ENCODE results near the gene EFHD1.

Gene EFHD1

DNA sequence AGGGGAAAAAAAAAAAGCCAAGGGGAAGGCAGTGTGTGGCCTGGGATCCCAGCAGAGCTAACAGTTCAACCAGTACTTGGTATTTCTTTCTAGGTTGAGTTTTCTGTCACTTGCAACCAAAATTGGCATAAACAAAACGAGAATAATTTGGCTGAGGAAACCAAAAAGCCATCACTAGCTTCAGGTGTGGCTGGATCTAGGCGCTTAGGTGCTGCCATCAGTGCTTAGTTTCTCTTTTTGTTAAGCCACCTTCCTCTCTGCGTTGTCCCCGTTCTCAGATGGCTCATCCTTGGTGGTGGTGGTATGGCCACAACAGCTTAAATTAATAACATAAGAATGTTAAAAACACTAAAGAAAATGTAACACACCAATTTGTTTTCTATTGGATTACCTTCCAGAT, 2.4 kb downstream of the EFHD1 start:
- TF ChIP-seq, protein P1, sequence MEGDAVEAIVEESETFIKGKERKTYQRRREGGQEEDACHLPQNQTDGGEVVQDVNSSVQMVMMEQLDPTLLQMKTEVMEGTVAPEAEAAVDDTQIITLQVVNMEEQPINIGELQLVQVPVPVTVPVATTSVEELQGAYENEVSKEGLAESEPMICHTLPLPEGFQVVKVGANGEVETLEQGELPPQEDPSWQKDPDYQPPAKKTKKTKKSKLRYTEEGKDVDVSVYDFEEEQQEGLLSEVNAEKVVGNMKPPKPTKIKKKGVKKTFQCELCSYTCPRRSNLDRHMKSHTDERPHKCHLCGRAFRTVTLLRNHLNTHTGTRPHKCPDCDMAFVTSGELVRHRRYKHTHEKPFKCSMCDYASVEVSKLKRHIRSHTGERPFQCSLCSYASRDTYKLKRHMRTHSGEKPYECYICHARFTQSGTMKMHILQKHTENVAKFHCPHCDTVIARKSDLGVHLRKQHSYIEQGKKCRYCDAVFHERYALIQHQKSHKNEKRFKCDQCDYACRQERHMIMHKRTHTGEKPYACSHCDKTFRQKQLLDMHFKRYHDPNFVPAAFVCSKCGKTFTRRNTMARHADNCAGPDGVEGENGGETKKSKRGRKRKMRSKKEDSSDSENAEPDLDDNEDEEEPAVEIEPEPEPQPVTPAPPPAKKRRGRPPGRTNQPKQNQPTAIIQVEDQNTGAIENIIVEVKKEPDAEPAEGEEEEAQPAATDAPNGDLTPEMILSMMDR (IDR thresholded peaks at IDR 0.05; ENCODE audit: control insufficient read depth, insufficient read depth, low read depth, low read length, missing control alignments) = no peak
- DNase-seq (ENCODE audit: low read depth) = no peak
- no peak overlapping the region for H3K4me3 ChIP-seq (ENCODE audit: control insufficient read depth, low read depth, low read length)

DNA sequence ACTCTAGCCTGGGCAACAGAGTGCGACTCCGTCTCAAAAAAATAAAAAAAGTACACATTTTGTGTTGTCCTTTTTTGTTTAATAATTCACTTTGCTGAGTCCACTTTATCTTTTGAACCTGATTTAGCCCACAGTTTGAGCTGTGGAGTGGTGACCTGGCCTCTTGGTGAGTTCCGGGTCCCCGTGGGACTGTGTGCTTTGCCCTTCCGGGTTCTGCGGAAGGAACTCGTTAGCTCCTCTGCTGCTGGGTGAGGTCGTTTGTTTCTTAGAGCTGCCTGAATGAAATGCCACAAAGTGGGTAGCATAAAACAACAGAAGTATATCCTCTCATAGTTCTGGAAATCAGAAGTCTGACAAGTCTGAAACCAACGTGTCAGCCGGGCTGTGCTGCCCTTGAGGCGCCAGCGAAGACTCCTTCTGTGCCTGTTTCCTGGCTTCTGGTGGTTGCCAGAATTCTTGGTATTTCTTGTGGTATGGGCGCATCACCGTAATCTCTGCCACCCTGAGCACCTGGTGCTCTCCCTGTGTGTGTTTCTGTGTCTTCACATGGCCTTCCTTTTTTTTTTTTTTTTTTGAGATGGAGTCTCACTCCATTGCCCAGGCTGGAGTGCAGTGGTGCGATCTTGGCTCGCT, 3.5 kb downstream of the EFHD1 start:
- DNase-seq (ENCODE audit: low read depth) = no peak
- no peak overlapping the region for H3K4me3 ChIP-seq (ENCODE audit: control insufficient read depth, low read depth, low read length)
- TF ChIP-seq, protein P1 (IDR thresholded peaks at IDR 0.05; ENCODE audit: control insufficient read depth, insufficient read depth, low read depth, low read length, missing control alignments) = no peak

DNA sequence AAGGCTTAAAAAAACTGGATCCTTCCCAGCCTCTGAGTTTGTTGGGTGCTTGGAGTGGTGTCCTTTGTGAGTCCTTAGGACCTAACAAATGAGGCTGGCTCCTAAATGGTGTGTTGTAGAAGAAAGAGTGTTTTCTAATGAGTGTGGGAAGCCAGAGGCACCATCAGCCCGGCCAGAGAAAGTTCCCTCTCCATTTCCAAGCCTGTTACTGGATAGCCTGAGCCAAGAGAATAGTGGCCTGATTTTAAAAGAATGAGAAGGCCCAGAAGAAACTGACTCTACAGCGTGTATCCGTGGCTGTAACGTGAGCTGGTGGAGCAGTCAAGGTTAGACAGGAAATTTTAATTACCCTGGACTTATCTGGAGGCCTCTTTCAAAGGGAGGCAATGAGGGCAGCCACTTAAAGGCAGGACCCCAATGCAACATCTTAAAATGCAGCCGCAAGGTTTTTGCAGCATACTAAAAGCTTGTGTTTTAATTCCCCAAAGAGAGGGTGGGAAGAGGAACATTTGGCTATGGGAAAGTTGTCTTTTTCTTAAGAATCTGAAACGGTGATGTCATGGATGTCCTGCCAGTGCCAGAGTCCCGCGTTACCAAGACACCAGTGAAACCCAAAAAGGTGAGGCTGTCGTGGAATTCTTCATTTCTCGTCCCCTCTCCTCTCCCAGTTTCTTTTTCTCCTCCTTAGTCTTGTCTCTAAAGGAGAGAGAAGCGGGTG, 4.6 kb downstream of the EFHD1 start:
- no peak overlapping the region for H3K4me3 ChIP-seq (ENCODE audit: control insufficient read depth, low read depth, low read length)
- DNase-seq (ENCODE audit: low read depth) = no peak
- TF ChIP-seq, protein P1 (IDR thresholded peaks at IDR 0.05; ENCODE audit: control insufficient read depth, insufficient read depth, low read depth, low read length, missing control alignments) = no peak

DNA sequence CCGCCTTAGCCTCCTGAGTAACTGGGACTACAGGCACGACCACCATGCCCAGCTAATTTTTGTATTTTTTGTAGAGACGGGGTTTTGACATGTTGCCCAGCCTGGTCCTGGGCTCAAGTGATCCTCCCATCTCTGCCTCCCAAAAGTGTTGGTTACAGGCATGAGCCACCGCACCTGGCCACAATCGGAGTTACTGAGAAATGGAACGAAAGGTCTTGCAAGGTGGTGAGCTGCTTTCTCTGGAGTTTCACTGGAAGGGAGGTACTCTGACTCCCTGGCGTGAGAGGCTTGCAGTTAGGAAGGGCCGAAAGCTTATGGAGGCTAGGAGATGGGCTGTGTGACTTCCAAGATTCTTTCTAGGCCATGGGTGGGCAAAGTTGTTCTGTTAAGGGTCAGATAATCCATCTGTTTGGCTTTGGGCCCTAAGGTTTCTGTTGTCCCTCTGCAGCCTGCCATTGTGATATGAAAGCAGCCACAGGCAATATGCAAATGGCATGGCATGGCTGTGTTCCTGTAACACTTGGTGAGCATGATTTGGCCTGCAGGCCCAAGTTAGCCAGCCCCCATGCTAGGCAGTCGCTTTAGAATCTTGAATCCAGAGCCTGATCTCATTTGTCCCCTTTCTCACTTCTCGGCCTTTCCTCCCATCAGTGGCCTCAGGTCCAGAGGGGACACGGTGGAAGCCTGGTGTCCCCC, 7.9 kb downstream of the EFHD1 start:
- no peak for DNase-seq (ENCODE audit: low read depth)
- TF ChIP-seq, protein P1 (IDR thresholded peaks at IDR 0.05; ENCODE audit: control insufficient read depth, insufficient read depth, low read depth, low read length, missing control alignments) = no peak

GRCh38 chr2:232643147-232643425, 9.7 kb downstream of the EFHD1 start:
- TF ChIP-seq, protein P1 (IDR thresholded peaks at IDR 0.05; ENCODE audit: control insufficient read depth, insufficient read depth, low read depth, low read length, missing control alignments) = no peak
- no peak for DNase-seq (ENCODE audit: low read depth)
- no peak overlapping the region for H3K4me3 ChIP-seq (ENCODE audit: control insufficient read depth, low read depth, low read length)

More for the DNA sequence above, 7.9 kb downstream of the EFHD1 start:
- no peak overlapping the region for H3K4me3 ChIP-seq (ENCODE audit: control insufficient read depth, low read depth, low read length)

DNA sequence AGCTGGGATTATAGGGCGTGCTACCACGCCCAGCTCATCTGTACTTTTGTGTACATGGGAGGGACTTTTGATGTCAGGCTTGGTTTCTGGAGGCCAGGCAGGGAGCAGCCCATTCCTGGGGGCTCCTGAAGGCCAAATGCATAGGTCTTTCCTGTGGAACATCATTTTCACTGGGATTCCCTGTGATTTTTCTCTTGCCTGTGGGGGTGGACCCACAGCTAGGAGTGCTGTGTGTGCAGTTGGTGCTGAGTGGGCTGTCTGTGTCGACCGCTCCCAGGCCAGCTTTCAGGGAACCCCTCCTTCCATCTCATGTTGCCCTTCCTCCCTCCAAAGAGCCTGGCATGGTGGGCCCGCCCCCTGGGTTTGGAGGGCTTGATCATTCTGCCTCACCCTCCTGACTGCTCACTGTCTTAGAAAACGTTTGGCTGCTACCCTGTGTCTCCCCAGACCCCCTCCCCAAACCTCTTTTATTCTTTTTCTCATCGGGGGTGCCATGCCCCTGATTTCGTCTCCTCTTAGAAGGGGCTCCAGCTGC, 10.5 kb downstream of the EFHD1 start:
- TF ChIP-seq, protein P1 (IDR thresholded peaks at IDR 0.05; ENCODE audit: control insufficient read depth, insufficient read depth, low read depth, low read length, missing control alignments) = no peak
- no peak for DNase-seq (ENCODE audit: low read depth)
- no peak overlapping the region for H3K4me3 ChIP-seq (ENCODE audit: control insufficient read depth, low read depth, low read length)
